ENCODE results near the gene POLR3F.
"Not testable (repeated sequence)": the region's sequence is repeated elsewhere in the genome, so short reads cannot be mapped to it uniquely, and the experiment has no call there.

The POLR3F gene

DNA sequence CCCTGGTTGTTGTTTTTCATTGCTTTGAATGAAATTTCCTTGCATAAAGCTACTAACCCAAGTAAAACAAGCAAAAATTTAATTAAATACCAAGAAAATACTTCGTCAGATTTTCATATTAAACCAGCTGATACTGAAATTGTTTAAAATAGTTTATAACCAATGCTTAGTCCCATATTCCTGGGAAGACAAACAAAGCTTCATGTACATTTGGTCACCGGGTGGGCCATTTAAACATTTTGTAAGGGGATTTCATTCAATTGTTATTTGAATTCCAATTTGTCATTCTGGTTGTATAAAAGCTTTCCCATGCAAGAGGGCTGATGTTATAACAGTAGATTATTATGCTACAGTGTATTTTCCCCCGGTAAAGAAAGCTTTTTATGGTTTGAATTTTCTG, 30.4 kb downstream of the POLR3F start:
- no peak for DNase-seq (ENCODE audit: low spot score)
- TF ChIP-seq, protein P1, sequence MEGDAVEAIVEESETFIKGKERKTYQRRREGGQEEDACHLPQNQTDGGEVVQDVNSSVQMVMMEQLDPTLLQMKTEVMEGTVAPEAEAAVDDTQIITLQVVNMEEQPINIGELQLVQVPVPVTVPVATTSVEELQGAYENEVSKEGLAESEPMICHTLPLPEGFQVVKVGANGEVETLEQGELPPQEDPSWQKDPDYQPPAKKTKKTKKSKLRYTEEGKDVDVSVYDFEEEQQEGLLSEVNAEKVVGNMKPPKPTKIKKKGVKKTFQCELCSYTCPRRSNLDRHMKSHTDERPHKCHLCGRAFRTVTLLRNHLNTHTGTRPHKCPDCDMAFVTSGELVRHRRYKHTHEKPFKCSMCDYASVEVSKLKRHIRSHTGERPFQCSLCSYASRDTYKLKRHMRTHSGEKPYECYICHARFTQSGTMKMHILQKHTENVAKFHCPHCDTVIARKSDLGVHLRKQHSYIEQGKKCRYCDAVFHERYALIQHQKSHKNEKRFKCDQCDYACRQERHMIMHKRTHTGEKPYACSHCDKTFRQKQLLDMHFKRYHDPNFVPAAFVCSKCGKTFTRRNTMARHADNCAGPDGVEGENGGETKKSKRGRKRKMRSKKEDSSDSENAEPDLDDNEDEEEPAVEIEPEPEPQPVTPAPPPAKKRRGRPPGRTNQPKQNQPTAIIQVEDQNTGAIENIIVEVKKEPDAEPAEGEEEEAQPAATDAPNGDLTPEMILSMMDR (conservative IDR thresholded peaks at IDR 0.05; ENCODE audit: low read depth) = no peak
- POLR2A ChIA-PET (ENCODE audit: low non-redundant PET) = interaction anchor here (1.6 kb wide), 1 partner anchor 9 kb away, joined by 9 read pairs; the partner anchor contains the start of gene SEC23B
- H3K27ac ChIP-seq = no peak overlapping the region
- CTCF ChIA-PET = no interaction called here

DNA sequence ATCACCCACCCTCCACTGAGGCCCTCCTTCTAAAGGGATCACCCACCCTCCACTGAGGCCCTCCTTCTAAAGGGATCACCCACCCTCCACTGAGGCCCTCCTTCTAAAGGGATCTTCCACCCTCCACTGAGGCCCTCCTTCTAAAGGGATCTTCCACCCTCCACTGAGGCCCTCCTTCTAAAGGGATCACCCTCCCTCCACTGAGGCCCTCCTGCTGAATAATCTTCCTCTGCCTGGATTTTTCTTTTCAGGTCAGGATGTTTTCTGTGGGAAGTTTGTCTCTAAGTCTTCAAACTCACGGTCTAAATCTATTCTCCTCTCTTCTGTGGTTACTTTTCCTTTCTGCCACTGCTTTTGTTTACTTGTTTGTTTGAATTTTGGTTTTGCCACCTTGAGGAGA, 34.5 kb downstream of the POLR3F start:
- POLR2A ChIA-PET (ENCODE audit: low non-redundant PET); DNase-seq (ENCODE audit: low spot score); H3K27ac ChIP-seq; CTCF ChIA-PET: not testable (repeated sequence)

DNA sequence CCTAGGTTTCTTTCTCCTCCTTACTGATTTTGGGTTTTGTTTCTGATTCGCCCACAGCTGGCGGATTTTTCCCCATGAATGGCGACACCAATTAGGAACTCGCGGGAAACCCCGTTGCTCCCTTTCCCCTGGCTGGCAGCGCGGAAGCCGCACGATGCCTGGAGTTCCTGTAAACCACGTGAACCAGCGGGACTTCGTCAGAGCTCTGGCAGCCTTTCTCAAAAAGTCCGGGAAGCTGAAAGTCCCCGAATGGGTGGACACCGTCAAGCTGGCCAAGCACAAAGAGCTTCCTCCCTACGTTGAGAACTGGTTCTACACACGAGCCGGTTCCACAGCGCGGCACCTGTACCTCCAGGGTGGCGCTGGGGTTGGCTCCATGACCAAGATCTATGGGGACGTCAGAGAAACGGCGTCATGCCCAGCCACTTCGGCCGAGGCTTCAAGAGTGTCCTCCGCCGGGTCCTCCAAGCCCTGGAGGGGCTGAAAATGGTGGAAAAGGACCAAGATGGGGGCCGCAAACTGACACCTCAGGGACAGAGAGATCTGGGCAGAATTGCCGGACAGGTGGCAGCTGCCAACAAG, 37.4 kb downstream of the POLR3F start:
- DNase-seq (ENCODE audit: low spot score) = no peak

DNA sequence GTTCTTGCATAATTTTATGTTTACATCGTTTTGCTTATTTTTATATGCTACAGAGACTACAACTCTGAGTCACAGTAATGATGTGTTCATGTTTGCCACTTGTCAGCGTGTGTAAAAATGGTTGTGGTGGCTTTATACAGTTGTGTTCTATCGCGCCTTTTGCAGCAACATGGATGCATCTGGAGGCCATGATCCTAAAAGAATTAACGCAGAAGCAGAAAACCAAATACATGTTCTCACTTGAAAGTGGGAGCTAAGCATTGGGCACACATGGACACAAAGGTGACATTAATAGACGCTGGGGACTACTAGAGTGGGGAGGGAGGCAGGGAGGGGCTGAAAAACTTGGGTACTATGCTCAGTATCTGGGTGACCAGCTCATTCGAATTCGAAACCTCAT, 39.6 kb downstream of the POLR3F start:
- DNase-seq (ENCODE audit: low spot score) = no peak
- peak overlapping the region; percentile 94 for H3K27ac ChIP-seq
- ChIA-PET POLR2A (ENCODE audit: low non-redundant PET) (interaction anchor here (0.6 to 2.4 kb wide), 3 partner anchors 10 to 516 kb away, joined by 3 to 9 read pairs (median 4); partner anchors contain the start of gene RBBP9), CTCF (no interaction called here)
- TF ChIP-seq, protein P1 (conservative IDR thresholded peaks at IDR 0.05; ENCODE audit: low read depth) = no peak

More for the DNA sequence above, 37.4 kb downstream of the POLR3F start:
- no peak overlapping the region for H3K27ac ChIP-seq
- TF ChIP-seq, protein P1 (conservative IDR thresholded peaks at IDR 0.05; ENCODE audit: low read depth) = no peak
- ChIA-PET CTCF (interaction anchor here (0.7 kb wide), 1 partner anchor 934 kb away, joined by 4 read pairs; no protein-coding TSS in a partner anchor), POLR2A (ENCODE audit: low non-redundant PET) (no interaction called here)

DNA sequence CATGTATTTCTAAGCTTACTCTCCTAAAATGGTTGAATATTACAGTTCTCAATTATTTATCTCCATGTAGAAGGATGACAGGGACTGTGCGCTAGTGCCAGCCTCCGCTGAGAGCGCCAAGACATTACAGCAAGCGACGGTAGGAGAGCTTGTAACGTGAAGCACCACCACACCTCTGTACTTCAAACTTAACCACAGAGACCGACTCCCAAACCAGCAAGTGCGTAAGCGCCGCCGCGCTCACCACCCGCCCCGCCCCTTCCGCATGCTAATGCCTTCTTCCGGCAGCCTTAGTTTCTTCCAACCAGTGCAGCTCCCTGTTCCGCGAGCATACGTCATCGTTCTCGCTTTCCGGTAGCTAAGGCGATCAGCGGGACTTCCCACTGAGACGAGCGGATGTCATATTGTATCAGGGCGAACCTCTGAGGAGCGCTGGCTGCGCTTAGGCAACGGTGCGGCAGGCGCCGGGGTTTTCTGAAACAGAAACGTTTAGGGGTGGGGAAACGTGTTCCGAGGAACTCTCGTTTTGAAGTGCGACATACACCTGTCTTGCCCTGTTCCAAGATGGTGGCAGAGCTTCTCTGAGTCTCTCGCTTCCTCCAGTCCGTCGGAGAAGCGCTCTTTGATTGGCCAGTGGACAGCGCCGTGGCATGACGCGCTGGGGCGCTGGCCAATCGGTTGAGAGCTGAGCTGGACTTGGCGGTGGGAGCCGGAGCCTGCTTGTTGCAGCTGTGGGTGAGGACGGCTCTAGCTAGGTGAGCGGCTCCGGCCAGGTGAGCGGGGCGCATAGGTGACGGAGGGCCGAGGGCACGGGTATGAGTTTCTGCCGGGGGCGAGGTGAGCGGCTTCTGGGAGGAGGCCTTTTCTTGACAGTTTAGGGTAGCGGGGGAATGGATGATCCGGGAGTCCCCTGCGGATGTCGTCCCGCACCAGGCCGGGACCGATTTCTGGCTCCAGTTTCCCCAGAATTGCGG, 40.3 kb downstream of the POLR3F start, which contains the start of gene SEC23B:
TSS of gene SEC23B (plus strand) at position 723 of the 974 bp plus-strand sequence. CDS start 2,896 bp downstream, outside the sequence.
- DNase-seq (ENCODE audit: low spot score) = peak; percentile 99
- H3K27ac ChIP-seq = peak within 1 kb of the TSS; percentile 94
- ChIA-PET POLR2A (ENCODE audit: low non-redundant PET) (interaction anchor here (0.5 to 2.4 kb wide), 8 partner anchors 10 to 517 kb away, joined by 3 to 9 read pairs (median 4); partner anchors contain the start of gene RBBP9), CTCF (no interaction called here)
- TF ChIP-seq, protein P1 (conservative IDR thresholded peaks at IDR 0.05; ENCODE audit: low read depth) = no peak

DNA sequence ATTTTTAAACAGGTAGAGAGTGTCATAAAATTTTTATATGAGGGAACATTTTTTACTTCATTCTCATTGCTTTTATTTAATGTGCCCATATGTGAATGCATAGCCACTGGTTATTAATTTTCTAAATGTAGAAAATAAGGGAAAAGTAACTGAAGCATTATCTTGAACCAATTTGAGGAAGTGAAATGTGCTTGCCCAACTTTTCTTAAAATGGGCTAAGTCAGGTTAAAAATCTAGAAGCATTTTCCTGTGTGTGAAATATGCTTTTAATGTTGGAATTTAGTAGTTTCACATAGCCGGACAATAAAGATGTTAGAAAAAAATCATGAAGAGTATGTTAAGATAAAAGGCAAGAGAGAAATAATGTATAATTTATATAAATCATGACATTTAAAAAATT, 44.4 kb downstream of the POLR3F start:
- CTCF ChIA-PET = no interaction called here
- DNase-seq (ENCODE audit: low spot score) = no peak
- TF ChIP-seq, protein P1 (conservative IDR thresholded peaks at IDR 0.05; ENCODE audit: low read depth) = no peak
- H3K27ac ChIP-seq = no peak overlapping the region
- POLR2A ChIA-PET (ENCODE audit: low non-redundant PET) = no interaction called here
